HepG2 (cell line): ENCODE measurements around the gene MTA3. TPM values are rescaled to one million over a fixed set of nuclear protein-coding genes. Genes with fewer than 3 reads are reported as not detected.
A peak's percentile ranks its signal among the peaks of the same experiment; 100 is the strongest.

ENCODE experiments used
- ATAC-seq: fragments of 200-7000 bp; cut with Tn5 transposase; 3 replicates; pipeline ENCODE4 v1.9.1; 2020; ENCODE audit warnings: mild to moderate bottlenecking, moderate library complexity
- BruUV-seq: library from RNA; stranded (reverse); fragments of 400-500 nt; replicated peaks from 2 replicates; lab custom pipeline; 2021; lab: Mats Ljungman, UMichigan
- CTCF ChIA-PET: fragments of 300-600 bp; formaldehyde crosslinking; extraction: SDS; loops from one replicate; lab custom pipeline; 2021; ENCODE audit warnings: low total read pairs, inconsistent platforms, low intra/inter-chr PET ratio; lab: Yijun Ruan, JAX
- POLR2A ChIA-PET: fragments of 350-600 bp; sonication (Branson Sonifier 250); formaldehyde crosslinking; loops from one replicate; lab custom pipeline; 2020; ENCODE audit warnings: antibody characterized with exemption, inconsistent platforms; lab: Yijun Ruan, JAX
- DNase-seq: peaks from one replicate; pipeline ENCODE4 v3.0.0-alpha.2; 2015; ENCODE audit warnings: low spot score
- FAIRE-seq: peaks from 3 replicates; lab custom pipeline; 2011; peaks lifted over from hg19 to GRCh38; lab: Jason Lieb, UNC
- H2AFZ ChIP-seq: one replicate; pipeline ENCODE4 v1.6.1; 2011; ENCODE audit warnings: low read length, inconsistent platforms
- H3K27ac ChIP-seq: fragments of 300-600 bp; 3 replicates; pipeline ENCODE4 v1.8.0; 2011; ENCODE audit warnings: mixed run types, mild to moderate bottlenecking, mixed read lengths, low read length, inconsistent platforms; ENCODE audit not compliant: insufficient read depth; ENCODE audit errors: extremely low read length
- H3K27me3 ChIP-seq, 2 experiments: fragments of 200-600 bp in 1 of 2; 2 replicates in 1 of 2; 3 replicates in 1 of 2; pipeline versions ENCODE4 v1.6.0 to v1.8.0; 2011; ENCODE audit warnings: low read length in 2 of 2, mild to moderate bottlenecking in 2 of 2, moderate library complexity in 2 of 2, inconsistent platforms in 1 of 2; ENCODE audit not compliant: insufficient read depth in 2 of 2, control insufficient read depth in 1 of 2
- H3K36me3 ChIP-seq, 2 experiments: fragments of 200-600 bp in 1 of 2; replicated peaks in 1 of 2; 2 replicates in 1 of 2; 3 replicates in 1 of 2; pipeline versions ENCODE4 v1.5.1 to v1.8.0; 2011; ENCODE audit warnings: low read length in 2 of 2, inconsistent platforms in 1 of 2; ENCODE audit not compliant: insufficient read depth in 2 of 2, control insufficient read depth in 1 of 2
- H3K4me1 ChIP-seq: 2 replicates; pipeline ENCODE4 v1.5.1; 2012; ENCODE audit warnings: low read length, inconsistent platforms; ENCODE audit not compliant: insufficient read depth
- H3K4me2 ChIP-seq: 2 replicates; pipeline ENCODE4 v1.6.0; 2011; ENCODE audit warnings: low read depth, low read length, inconsistent platforms
- H3K4me3 ChIP-seq, 3 experiments: fragments of 200-600 bp in 1 of 3; sonication (generic), shearing (Covaris generic) in 1 of 3; replicated peaks in 1 of 3; 2 replicates each; pipeline ENCODE4 v1.5.1; 2011 to 2016; ENCODE audit warnings: low read length in 3 of 3, inconsistent platforms in 2 of 3, low read depth in 2 of 3, mild to moderate bottlenecking in 2 of 3, control low read depth in 1 of 3, mixed read lengths in 1 of 3; ENCODE audit not compliant: insufficient read depth in 1 of 3
- H3K79me2 ChIP-seq: one replicate; pipeline ENCODE4 v1.6.1; 2011; ENCODE audit warnings: low read length, inconsistent platforms; ENCODE audit not compliant: insufficient read depth
- H3K9ac ChIP-seq: 2 replicates; pipeline ENCODE4 v1.6.0; 2011; ENCODE audit warnings: mild to moderate bottlenecking, low read depth, low read length, inconsistent platforms; ENCODE audit not compliant: insufficient read depth
- H3K9me3 ChIP-seq: 2 replicates; pipeline ENCODE4 v1.5.1; 2012; ENCODE audit warnings: mild to moderate bottlenecking, low read length
- H4K20me1 ChIP-seq: 2 replicates; pipeline ENCODE4 v1.6.0; 2011; ENCODE audit warnings: inconsistent platforms, mild to moderate bottlenecking, low read length, moderate library complexity; ENCODE audit not compliant: insufficient read depth
- ASH2L ChIP-seq: fragments of 300-600, 200-600 bp; sonication (generic); IDR thresholded peaks from 2 replicates; pipeline ENCODE4 v1.7.0; 2017; ENCODE audit warnings: low read depth, mild to moderate bottlenecking, moderate library complexity, mixed read lengths, low read length; ENCODE audit not compliant: insufficient read length
- ETS1 ChIP-seq: sonication (generic); formaldehyde crosslinking; IDR thresholded peaks from 2 replicates; pipeline ENCODE4 v1.4.0; 2020; ENCODE audit warnings: missing genetic modification reagents
- HOXA5 ChIP-seq: sonication (generic); formaldehyde crosslinking; IDR thresholded peaks from 2 replicates; pipeline ENCODE4 v1.4.0; 2020; ENCODE audit warnings: missing genetic modification reagents
- KDM4B ChIP-seq: sonication (generic); formaldehyde crosslinking; IDR thresholded peaks from 2 replicates; pipeline ENCODE4 v1.4.0; 2020; ENCODE audit warnings: missing genetic modification reagents
- MAFK ChIP-seq, 2 experiments: IDR thresholded peaks in 1 of 2; conservative IDR thresholded peaks in 1 of 2; 2 replicates each; pipeline ENCODE4 v1.6.1; 2011; ENCODE audit warnings: improper control_type of control experiment in 2 of 2, low read length in 2 of 2
- RARG ChIP-seq: sonication (generic); formaldehyde crosslinking; IDR thresholded peaks from 2 replicates; pipeline ENCODE4 v1.4.0; 2020; ENCODE audit warnings: low read depth, mild to moderate bottlenecking, missing genetic modification reagents
- RNF219 ChIP-seq: sonication (generic); formaldehyde crosslinking; IDR thresholded peaks from 2 replicates; pipeline ENCODE4 v1.5.0; 2020; ENCODE audit warnings: mild to moderate bottlenecking, missing genetic modification reagents
- SETDB1 ChIP-seq: sonication (generic); formaldehyde crosslinking; IDR thresholded peaks from 2 replicates; pipeline ENCODE4 v1.5.1; 2020; ENCODE audit warnings: missing genetic modification reagents, mild to moderate bottlenecking, borderline replicate concordance
- TARDBP ChIP-seq: sonication (generic); formaldehyde crosslinking; IDR thresholded peaks from 2 replicates; pipeline ENCODE4 v1.8.0; 2022; ENCODE audit warnings: mild to moderate bottlenecking, missing genetic modification reagents
- ZBTB38 ChIP-seq: sonication (generic); formaldehyde crosslinking; IDR thresholded peaks from 2 replicates; pipeline ENCODE4 v1.5.1; 2020; ENCODE audit warnings: mild to moderate bottlenecking, missing genetic modification reagents
- ZFP91 ChIP-seq: sonication (generic); formaldehyde crosslinking; IDR thresholded peaks from 2 replicates; pipeline ENCODE4 v1.9.0; 2022; ENCODE audit warnings: missing genetic modification reagents, mild to moderate bottlenecking, borderline replicate concordance
- ZNF121 ChIP-seq: sonication (generic); formaldehyde crosslinking; IDR thresholded peaks from 2 replicates; pipeline ENCODE4 v1.5.0; 2020; ENCODE audit warnings: mild to moderate bottlenecking, missing genetic modification reagents
- ZNF414 ChIP-seq: sonication (generic); formaldehyde crosslinking; IDR thresholded peaks from 2 replicates; pipeline ENCODE4 v1.5.0; 2020; ENCODE audit warnings: missing genetic modification reagents
- ZNF703 ChIP-seq: sonication (generic); formaldehyde crosslinking; IDR thresholded peaks from 2 replicates; pipeline ENCODE4 v1.5.1; 2020; ENCODE audit warnings: missing genetic modification reagents, mild to moderate bottlenecking, moderate library complexity, borderline replicate concordance
- WGBS: methylation state at CpG from one replicate; pipeline ENCODE4 v1.1.6; 2017; ENCODE audit warnings: low lambda C conversion rate; 5-methylcytosine and 5-hydroxymethylcytosine counted together
- in situ Hi-C: cut with HindIII; loops from 2 replicates; pipeline ENCODE4 v1.10.0; 2017; ENCODE audit warnings: low pct_unique_long_range_greater_than_20kb; ENCODE audit not compliant: extremely low pct_ligation_motif_present
- intact Hi-C: fragments of 100-400 bp; cut with micrococcal nuclease; formaldehyde crosslinking; loops from one replicate; pipeline ENCODE4 v1.10.0; 2022; ENCODE audit not compliant: unreplicated experiment
- polyA plus RNA-seq, 8 experiments: library from polyadenylated mRNA; depleted of rRNA in 3 of 8; stranded (reverse) in 7 of 8; unstranded in 1 of 8; fragments of >200 nt; fragmentation: Illumina TruSeq in 4 of 8; extraction: Trizol in 4 of 8; gene quantifications; 2 replicates each; pipeline versions ENCODE4 v1.2.1 to v1.2.3, GENCODE V29; 2011 to 2016; ENCODE audit warnings: low read depth in 4 of 8, missing spikeins in 1 of 8, mixed read lengths in 1 of 8; ENCODE audit not compliant: insufficient read depth in 1 of 8
- total RNA-seq, 5 experiments: library from RNA; depleted of rRNA; stranded (reverse); fragments of >200 nt; fragmentation: Illumina TruSeq; extraction: Trizol; gene quantifications; 2 replicates each; pipeline ENCODE4 v1.2.3, GENCODE V29; 2016; ENCODE audit warnings: low read depth in 1 of 5

MTA3 gene
- total and polyA plus RNA-seq, 2 of the 13 experiments (the other 11 are each of a cell fraction or from before 2014, with no cell fraction given) = 48.8 to 77.8 TPM

GRCh38 chr2:42636934-42637333 lies 68.5 kb downstream of the MTA3 start (continued):
- TF ChIP-seq ETS1 (CRISPR knock-in tag) (no peak), ZFP91 (CRISPR knock-in tag) (no peak), RARG (CRISPR knock-in tag) (no peak), ZNF414 (no peak), ASH2L (no peak), SETDB1 (CRISPR knock-in tag) (no peak)

GRCh38 chr2:42638080-42638784 lies 69.8 kb downstream of the MTA3 start:
- Histone ChIP-seq H3K36me3 (peaks cover 0 to 14% of the 10 kb centered on the region in 2 experiments; a peak in 3 of 5 replicates), H3K79me2 (peaks cover 7% of the 10 kb centered on the region), H2AFZ (no peak overlapping the region), H3K27ac (peak overlapping the region; percentile 60), H3K27me3 (no peaks in the 10 kb centered on the region), H3K9me3 (no peaks in the 10 kb centered on the region), H3K9ac (no peak overlapping the region), H3K4me3 (peak overlapping the region in 1 of 3 experiments; percentile 20; a peak in 1 of 6 replicates), H3K4me1 (peaks cover 25% of the 10 kb centered on the region), H3K4me2 (peak overlapping the region; percentile 60), H4K20me1 (no peaks in the 10 kb centered on the region)
- ATAC-seq = peak; percentile 35; the same call in 2 of the 3 replicates
- ChIA-PET POLR2A (interaction anchor here (0.6 to 1.3 kb wide), 2 partner anchors 69 to 137 kb away, joined by 4 read pairs; no protein-coding TSS in a partner anchor), CTCF (interaction anchor here (0.6 kb wide), 1 partner anchor 11 kb away, joined by 3 read pairs; no protein-coding TSS in a partner anchor)
- no TSS peak for BruUV-seq
- 90% methylated on average over 7 of the region's 7 CpGs for WGBS
- intact Hi-C loops = no loop called here
- in situ Hi-C loops = no loop called here
- DNase-seq = no peak
- FAIRE-seq = no peak
- TF ChIP-seq MAFK (conservative IDR thresholded peaks at IDR 0.05 in 1 of 2, IDR thresholded peaks at IDR 0.05 in 1 of 2; ENCODE audit: low read length in 2 of 2) (peak; percentile 84 to 93), ZNF121 (CRISPR knock-in tag) (peak; percentile 81; the same call in 1 of the 2 replicates), TARDBP (CRISPR knock-in tag) (no peak), ZNF703 (no peak), RNF219 (CRISPR knock-in tag) (no peak), HOXA5 (no peak), ZBTB38 (CRISPR knock-in tag) (0 out of 2 replicates have a peak, but pooled peaks have one; percentile 42), KDM4B (CRISPR knock-in tag) (no peak)
